IPS-NIHi7 (cell line): ENCODE measurements around the gene NXPH4.
A peak's percentile ranks its signal among the peaks of the same experiment; 100 is the strongest.

Experiments
- DNase-seq: peaks from one replicate; pipeline ENCODE4 v3.0.0; 2012; ENCODE audit warnings: mixed read lengths; ENCODE audit errors: extremely low spot score

The NXPH4 gene

GRCh38 chr12:57231276-57232021 lies 14.9 kb downstream of the NXPH4 start:
- no peak for DNase-seq

- no peak for DNase-seq
These were observed 15.7 kb downstream of the NXPH4 start for GRCh38 chr12:57232156-57232756.

- no peak for DNase-seq
These were observed 17.0 kb downstream of the NXPH4 start for GRCh38 chr12:57233357-57234232.

- no peak for DNase-seq
These were observed 17.6 kb downstream of the NXPH4 start for GRCh38 chr12:57234233-57234570.

GRCh38 chr12:57234571-57235016 lies 18.0 kb downstream of the NXPH4 start:
- no peak for DNase-seq

- no peak for DNase-seq
These were observed 18.6 kb downstream of the NXPH4 start for GRCh38 chr12:57235017-57235727.

- DNase-seq, result no peak
These were observed 19.1 kb downstream of the NXPH4 start for GRCh38 chr12:57235728-57236131.

- DNase-seq, result no peak
These were observed 19.8 kb downstream of the NXPH4 start for GRCh38 chr12:57236201-57236924.

- DNase-seq, result no peak
These were observed 20.5 kb downstream of the NXPH4 start for GRCh38 chr12:57236925-57237595.

- DNase-seq, result no peak
These were observed 21.0 kb downstream of the NXPH4 start for GRCh38 chr12:57237596-57237931.

- DNase-seq, result no peak
These were observed 21.6 kb downstream of the NXPH4 start for GRCh38 chr12:57237932-57238853.

GRCh38 chr12:57238854-57239554 lies 22.4 kb downstream of the NXPH4 start:
- peak; percentile 90 for DNase-seq

- DNase-seq, result no peak
These were observed 23.0 kb downstream of the NXPH4 start for GRCh38 chr12:57239587-57240065.

- DNase-seq, result no peak
These were observed 23.7 kb downstream of the NXPH4 start for GRCh38 chr12:57240066-57240921.

GRCh38 chr12:57240926-57241401 lies 24.4 kb downstream of the NXPH4 start:
- no peak for DNase-seq

- no peak for DNase-seq
These were observed 25.1 kb downstream of the NXPH4 start for GRCh38 chr12:57241402-57242310.

GRCh38 chr12:57242329-57242690 lies 25.7 kb downstream of the NXPH4 start:
- no peak for DNase-seq
